Measurements from ENCODE around the gene COL4A2. TPM values are rescaled to one million over a fixed set of nuclear protein-coding genes. Genes with fewer than 3 reads are reported as not detected.

Gene COL4A2
- total RNA-seq, 6 donors from 2014 or later = 169 to 458 (median 258) TPM

- H3K4me3 ChIP-seq = no peak overlapping the region
- peak overlapping the region in 3 of 4 donors; percentile 19 to 32 (median 30) for H3K27ac ChIP-seq
- ATAC-seq (ENCODE audit: low FRiP score in 2 of 2) (no peak), DNase-seq (no peak)
- WGBS, 2 donors = 86 to 91% methylated on average over 11 of the region's 11 CpGs
- H3K9me3 ChIP-seq = no peaks in the 10 kb centered on the region
- TF ChIP-seq EP300 (IDR thresholded peaks at IDR 0.05) = no peak
- TF ChIP-seq POLR2AphosphoS5 (IDR thresholded peaks at IDR 0.05) = no peak
- no peak for TF ChIP-seq CTCF (IDR thresholded peaks at IDR 0.05)
- no peak for TF ChIP-seq POLR2A (IDR thresholded peaks at IDR 0.05)
- H3K36me3 ChIP-seq = peaks cover 6 to 91% (median 42%) of the 10 kb centered on the region in 4 donors
- peaks cover 0 to 5% (median 4%) of the 10 kb centered on the region in 4 donors for H3K4me1 ChIP-seq
- H3K27me3 ChIP-seq = no peaks in the 10 kb centered on the region
Measured at GRCh38 chr13:110479648-110480047, 172.6 kb downstream of the COL4A2 start.

GRCh38 chr13:110480161-110480560 is 173.1 kb downstream of the COL4A2 start:
- Histone ChIP-seq H3K27ac (peak overlapping the region in 3 of 4 donors; percentile 19 to 32 (median 30)), H3K36me3 (peaks cover 6 to 91% (median 45%) of the 10 kb centered on the region in 4 donors)

GRCh38 chr13:110483386-110483968 is 176.4 kb downstream of the COL4A2 start:
- no peaks in the 10 kb centered on the region for H3K27me3 ChIP-seq
- 88 to 89% methylated on average over 13 of the region's 13 CpGs for WGBS, 2 donors
- ATAC-seq (ENCODE audit: low FRiP score in 2 of 2) (no peak), DNase-seq (no peak)
- H3K9me3 ChIP-seq = no peaks in the 10 kb centered on the region
- H3K4me1 ChIP-seq = peaks cover 0 to 4% (median 0%) of the 10 kb centered on the region in 4 donors
- TF ChIP-seq POLR2AphosphoS5 (IDR thresholded peaks at IDR 0.05) (no peak), CTCF (IDR thresholded peaks at IDR 0.05) (no peak), EP300 (IDR thresholded peaks at IDR 0.05) (no peak), POLR2A (IDR thresholded peaks at IDR 0.05) (no peak)
- no peak overlapping the region for H3K27ac ChIP-seq
- H3K4me3 ChIP-seq = no peak overlapping the region
- peaks cover 6 to 87% (median 55%) of the 10 kb centered on the region in 4 donors for H3K36me3 ChIP-seq

More at GRCh38 chr13:110480161-110480560, 173.1 kb downstream of the COL4A2 start:
- H3K4me1 ChIP-seq = peaks cover 0 to 5% (median 2%) of the 10 kb centered on the region in 4 donors
- ATAC-seq (ENCODE audit: low FRiP score in 2 of 2) = no peak
- DNase-seq = no peak
- TF ChIP-seq POLR2A (IDR thresholded peaks at IDR 0.05) = no peak
- no peak for TF ChIP-seq CTCF (IDR thresholded peaks at IDR 0.05)
- no peak for TF ChIP-seq POLR2AphosphoS5 (IDR thresholded peaks at IDR 0.05)
- no peak for TF ChIP-seq EP300 (IDR thresholded peaks at IDR 0.05)
- no peaks in the 10 kb centered on the region for H3K9me3 ChIP-seq
- WGBS, 2 donors = 70 to 86% methylated on average over 2 to 5 of the region's 5 CpGs
- no peaks in the 10 kb centered on the region for H3K27me3 ChIP-seq
- H3K4me3 ChIP-seq = no peak overlapping the region

- DNase-seq = peak in 1 of 2 donors; percentile 70
- no peaks in the 10 kb centered on the region for H3K9me3 ChIP-seq
- no peak overlapping the region for H3K4me3 ChIP-seq
- WGBS, 2 donors = 88 to 91% methylated on average over 16 to 17 of the region's 18 CpGs
- no peaks in the 10 kb centered on the region for H3K27me3 ChIP-seq
- TF ChIP-seq CTCF (IDR thresholded peaks at IDR 0.05) (no peak), EP300 (IDR thresholded peaks at IDR 0.05) (no peak), POLR2AphosphoS5 (IDR thresholded peaks at IDR 0.05) (no peak), POLR2A (IDR thresholded peaks at IDR 0.05) (no peak)
- H3K36me3 ChIP-seq = peaks cover 6 to 87% (median 56%) of the 10 kb centered on the region in 4 donors
- ATAC-seq (ENCODE audit: low FRiP score in 2 of 2) = peak in 1 of 2 donors; percentile 11
- H3K4me1 ChIP-seq = no peaks in the 10 kb centered on the region
- H3K27ac ChIP-seq = no peak overlapping the region
Measured at GRCh38 chr13:110484290-110485048, 177.4 kb downstream of the COL4A2 start.
